ENCODE results near the gene INHA.

GRCh38 chr2:219595256-219595655 is 23.1 kb downstream of the INHA start:
- TF ChIP-seq CTCF (IDR thresholded peaks at IDR 0.05) (no peak), POLR2A (IDR thresholded peaks at IDR 0.05) (no peak)

Data from thyroid gland (tissue), 4 donors.